Activated CD4-positive, CD25-positive, alpha-beta regulatory T cell (primary cell): ENCODE measurements around the gene PRR7.

Experiments used
- DNase-seq, 4 experiments: peaks; one replicate each; lab custom pipeline; 2025; lab: John Stamatoyannopoulos, UW

PRR7 gene

DNA sequence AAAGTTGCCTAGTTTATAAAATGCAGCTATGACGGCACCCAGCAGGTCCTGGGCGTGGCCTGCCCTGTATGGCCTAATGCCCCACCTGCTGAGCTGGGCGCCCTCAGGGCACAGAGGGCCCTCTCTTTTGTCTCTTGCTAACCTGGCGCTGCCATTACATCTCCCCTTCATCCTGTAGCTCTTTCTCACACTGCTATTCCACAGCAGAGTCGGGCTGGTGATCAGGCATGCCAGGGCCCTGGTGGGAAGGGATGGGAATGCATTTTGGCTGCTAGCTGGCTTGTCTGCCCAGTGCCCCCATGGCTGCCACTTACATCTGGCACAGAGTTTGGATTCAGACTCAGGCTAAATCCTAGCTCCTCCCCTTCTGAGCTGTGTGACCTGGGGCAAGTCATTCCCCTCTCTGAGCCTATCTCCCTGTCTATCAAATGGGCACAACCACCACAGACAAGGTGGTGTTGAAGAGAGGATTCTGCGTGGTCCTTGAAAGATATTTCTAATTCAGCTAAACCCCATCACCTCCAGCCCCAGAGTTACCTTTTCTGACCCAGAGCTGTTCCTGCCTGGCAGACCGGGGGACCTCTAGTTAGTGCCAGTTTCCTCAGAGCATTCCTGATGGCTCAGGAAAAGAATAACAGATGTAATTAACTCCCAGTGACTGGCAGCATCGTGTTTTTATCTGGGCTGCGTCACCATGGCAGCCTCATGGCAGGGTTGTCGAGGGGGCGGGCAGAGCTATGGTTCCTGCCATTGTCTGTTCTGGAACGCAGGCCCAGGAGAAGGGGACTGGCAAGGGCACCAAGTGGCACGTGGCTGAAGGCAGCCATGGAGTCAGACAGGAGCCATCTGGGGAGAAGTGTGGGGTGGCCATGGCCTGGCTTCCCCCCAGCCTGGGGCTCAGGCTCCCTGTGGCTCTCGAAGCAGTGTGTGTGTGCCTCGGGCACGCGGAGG, 6.3 kb downstream of the PRR7 start:
- DNase-seq = no peak

- DNase-seq = no peak
Observed at GRCh38 chr5:177453852-177454396, 7.3 kb downstream of the PRR7 start.

GRCh38 chr5:177454397-177455035, 7.9 kb downstream of the PRR7 start:
- DNase-seq = peak; percentile 87 to 94 (median 88)

DNA sequence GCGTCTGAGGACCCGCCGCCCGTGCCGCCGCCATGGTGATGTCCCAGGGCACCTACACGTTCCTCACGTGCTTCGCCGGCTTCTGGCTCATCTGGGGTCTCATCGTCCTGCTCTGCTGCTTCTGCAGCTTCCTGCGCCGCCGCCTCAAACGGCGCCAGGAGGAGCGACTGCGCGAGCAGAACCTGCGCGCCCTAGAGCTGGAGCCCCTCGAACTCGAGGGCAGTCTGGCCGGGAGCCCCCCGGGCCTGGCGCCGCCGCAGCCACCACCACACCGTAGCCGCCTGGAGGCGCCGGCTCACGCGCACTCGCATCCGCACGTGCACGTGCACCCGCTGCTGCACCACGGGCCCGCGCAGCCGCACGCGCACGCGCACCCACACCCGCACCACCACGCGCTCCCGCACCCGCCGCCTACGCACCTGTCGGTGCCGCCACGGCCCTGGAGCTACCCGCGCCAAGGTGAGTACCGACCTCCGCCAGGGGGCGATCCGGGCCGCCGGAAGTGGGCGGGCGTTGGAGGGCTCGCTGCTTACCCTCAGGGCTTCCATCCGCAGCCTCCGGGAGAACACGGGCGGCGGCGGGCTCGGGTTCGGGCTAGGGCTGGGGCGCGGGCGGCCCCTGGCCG, 8.5 kb downstream of the PRR7 start:
- DNase-seq = peak; percentile 88 to 92 (median 90)

GRCh38 chr5:177455661-177456590, 9.3 kb downstream of the PRR7 start:
- DNase-seq = peak; percentile 84 to 98 (median 96)

GRCh38 chr5:177456591-177456964, 10.0 kb downstream of the PRR7 start:
- no peak for DNase-seq

- DNase-seq = no peak
Observed at GRCh38 chr5:177456976-177457851, 10.6 kb downstream of the PRR7 start.

DNA sequence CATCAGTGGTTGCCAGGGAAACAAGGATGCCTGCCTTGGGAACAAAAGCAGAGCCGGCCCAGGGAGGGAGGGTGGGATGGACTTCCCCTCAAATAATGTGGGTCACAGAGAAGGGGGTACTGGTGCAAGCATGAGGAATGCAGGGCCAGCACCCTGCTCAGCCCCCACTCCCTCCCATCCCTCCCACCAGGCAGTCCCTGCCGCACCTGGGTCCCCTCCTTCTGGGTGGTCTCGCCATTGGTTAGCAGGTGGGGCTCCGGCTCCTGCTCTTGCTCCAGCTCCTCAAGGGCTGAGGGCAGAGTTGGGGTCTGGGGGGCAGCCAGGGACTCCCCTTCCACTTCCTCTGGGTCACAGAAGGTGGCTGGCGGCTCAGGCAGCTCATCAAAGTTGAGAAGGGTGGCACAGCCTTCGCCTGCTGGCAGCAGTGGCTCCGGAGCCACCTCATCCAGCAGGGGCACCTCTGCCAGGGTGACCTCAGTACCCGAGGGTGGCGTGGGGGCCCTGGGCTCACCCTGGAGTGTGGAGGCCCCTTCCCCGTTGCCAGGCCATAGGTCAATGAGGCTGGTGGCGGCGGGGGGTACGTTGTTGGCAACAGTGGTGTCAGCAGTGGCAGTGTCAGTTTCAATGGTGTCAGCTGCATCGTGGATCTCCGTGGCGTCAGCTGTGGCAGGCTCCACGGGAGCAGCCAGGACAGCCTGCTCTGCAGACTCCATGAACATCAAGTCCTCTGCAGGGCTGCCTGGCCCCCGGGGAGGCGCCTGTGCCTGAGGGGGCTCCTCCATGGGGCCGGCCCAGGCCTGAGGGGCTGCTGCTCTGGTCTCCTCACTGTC, 11.5 kb downstream of the PRR7 start:
- DNase-seq = no peak

- DNase-seq = no peak
Observed at GRCh38 chr5:177458912-177459350, 12.3 kb downstream of the PRR7 start.

DNA sequence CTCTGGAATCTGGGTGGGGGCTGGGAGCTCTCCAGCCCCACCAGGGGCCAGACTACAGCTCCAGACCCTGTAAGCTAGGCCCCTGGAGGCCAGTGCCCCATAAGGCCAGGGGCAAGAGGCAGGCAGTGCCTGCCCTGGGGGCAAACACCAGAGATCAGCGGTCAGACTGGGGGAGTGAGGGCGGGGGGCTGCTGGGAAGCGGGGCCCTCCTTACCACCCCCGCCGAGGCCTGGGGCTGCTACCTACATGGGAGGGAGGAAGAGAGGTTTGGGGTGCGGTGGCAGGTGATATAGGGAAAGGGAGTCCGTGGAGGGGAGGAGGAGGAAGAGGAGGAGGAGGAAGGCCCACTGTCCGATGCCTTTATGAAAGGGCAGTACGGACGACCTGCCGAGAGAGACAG, 12.7 kb downstream of the PRR7 start:
- DNase-seq = no peak

DNA sequence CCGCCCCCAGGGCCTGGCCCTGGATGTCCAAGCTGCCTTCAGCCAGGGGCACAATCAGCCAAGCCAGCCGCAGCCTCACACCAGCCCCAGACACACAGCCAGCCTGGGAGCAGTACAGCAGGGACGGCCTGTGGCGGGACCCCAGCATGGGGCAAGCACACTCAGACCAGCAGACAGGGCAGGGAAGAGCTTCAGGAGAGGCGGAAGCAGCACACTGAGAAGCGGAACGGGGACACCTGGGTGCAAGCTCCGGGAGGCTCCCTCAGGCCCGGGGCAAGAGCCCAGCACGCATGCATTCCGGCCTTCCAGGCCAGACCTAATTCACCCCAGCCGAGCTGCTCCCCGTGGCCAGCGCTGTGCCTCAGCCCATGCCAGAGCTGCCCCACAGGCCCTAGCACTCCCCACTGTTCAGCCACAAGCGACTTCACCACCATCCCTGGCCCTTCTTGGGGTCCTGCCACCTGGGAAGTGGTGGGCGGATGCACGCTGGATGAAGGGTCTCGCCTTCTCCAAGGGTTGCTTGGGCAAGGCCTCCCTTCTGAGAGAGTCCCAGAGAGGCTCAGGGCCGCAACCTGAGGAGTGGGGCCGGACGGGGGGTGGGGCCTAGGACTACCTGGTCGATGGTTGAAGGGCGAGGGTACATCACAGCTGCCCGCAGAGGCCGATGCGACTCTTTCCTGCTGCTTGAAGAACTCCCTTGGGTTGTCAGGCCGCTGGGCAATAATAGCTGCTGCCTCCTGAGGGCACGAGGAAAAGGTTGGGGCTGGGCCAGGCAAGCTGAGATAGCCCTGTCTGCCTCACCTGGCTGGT, 13.4 kb downstream of the PRR7 start:
- DNase-seq = no peak

DNA sequence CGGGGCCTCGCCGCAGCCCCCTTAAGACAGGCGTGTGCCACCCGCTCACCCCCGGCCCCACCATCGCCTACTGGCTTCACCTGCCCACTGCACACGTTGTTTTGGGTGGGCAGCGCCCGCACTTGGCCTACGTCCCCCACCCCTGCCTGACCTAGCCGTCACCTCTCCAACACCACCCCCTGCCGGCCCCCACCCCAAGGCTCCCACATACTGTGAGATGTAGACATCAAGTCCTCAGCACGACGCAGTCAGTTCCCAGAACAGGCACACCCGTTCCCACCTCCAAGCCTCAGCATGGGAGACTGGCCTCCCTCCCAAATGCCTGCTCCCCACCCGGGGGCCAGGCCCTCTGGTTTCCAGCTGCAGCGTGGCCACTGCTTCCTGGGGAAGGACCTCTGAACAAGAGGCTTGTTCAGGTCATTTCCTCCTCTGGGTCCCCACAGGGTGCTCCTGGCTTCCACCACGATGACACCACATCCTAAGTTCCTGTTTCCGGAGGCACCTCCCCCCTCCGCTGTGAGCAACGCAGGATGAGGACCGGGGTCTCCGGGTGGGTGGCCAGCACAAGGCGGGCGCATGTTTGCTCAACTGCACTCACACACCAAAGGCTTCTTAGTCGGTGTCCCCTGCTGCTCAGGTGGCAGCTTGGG, 15.5 kb downstream of the PRR7 start:
- DNase-seq = no peak

- DNase-seq = no peak
Observed at GRCh38 chr5:177465044-177465443, 18.4 kb downstream of the PRR7 start.

DNA sequence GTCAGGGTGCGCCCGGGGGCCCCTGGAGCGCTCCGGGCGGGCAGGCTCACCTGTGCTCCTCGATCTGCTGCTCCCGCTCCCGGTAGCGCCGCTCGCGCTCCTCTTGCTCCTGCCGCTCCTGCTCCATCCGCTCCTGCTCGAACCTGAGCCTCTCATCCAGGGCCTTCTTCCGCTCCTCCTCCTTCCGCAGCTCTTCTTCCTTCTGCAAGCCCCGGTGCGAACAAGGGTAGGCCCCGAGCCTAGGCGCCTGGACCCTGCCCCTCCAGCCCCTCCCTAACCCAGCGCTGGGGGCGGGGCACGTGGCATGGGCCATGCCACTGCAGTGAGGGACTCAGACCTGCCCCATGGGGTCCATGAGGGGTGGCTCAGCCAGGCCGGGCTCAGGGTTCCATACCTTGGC, 20.2 kb downstream of the PRR7 start:
- no peak for DNase-seq

DNA sequence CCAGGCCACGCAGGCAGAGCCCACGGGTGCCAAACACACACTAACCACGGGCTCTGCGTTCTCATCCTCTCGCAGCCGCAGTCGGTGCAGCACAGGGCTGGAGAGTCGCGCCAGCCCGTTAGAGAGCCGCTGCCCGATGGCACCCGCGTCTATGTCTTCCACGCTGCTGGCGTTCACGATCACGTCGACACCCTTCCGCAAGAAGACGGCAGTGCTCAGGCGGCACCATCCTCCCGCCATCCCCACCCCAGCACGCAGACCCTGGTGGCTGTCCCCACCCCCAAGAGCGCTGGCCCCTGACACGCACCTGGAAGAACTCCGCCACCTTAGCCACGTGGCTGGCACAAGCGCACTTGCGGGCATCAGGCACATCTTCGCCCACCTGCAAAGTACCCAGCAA, 20.8 kb downstream of the PRR7 start:
- DNase-seq = no peak

- no peak for DNase-seq
Observed at GRCh38 chr5:177468329-177468684, 21.7 kb downstream of the PRR7 start.

GRCh38 chr5:177468685-177469628, 22.3 kb downstream of the PRR7 start:
- DNase-seq = no peak
